ENCODE measurements around the gene TPGS2. TPM values are rescaled to one million over a fixed set of nuclear protein-coding genes. Genes with fewer than 3 reads are reported as not detected.
"Not testable (repeated sequence)": the region's sequence is repeated elsewhere in the genome, so short reads cannot be mapped to it uniquely, and the experiment has no call there.

Gene TPGS2
- total RNA-seq, 2 donors from 2014 or later, result 58.8 to 62.6 TPM

GRCh38 chr18:36782710-36783109, 46.1 kb downstream of the TPGS2 start:
- Mint-ChIP-seq H3K9me3 (no peaks in the 10 kb centered on the region), H3K27ac (no peak overlapping the region), H3K4me1 (ENCODE audit: low read depth) (no peaks in the 10 kb centered on the region), H3K4me3 (no peak overlapping the region), H3K36me3 (ENCODE audit: insufficient read depth in 2 of 2) (peaks cover 0 to 6% of the 10 kb centered on the region in 2 donors), H3K27me3 (ENCODE audit: low read depth) (no peaks in the 10 kb centered on the region)
- DNase-seq, result no peak
- no peak for ATAC-seq (replicated peaks in 1 of 2)

- H3K36me3 Mint-ChIP-seq (ENCODE audit: insufficient read depth in 2 of 2), result no peaks in the 10 kb centered on the region
- H3K9me3 Mint-ChIP-seq, result no peaks in the 10 kb centered on the region
- no peak for ATAC-seq (replicated peaks in 1 of 2)
- no peaks in the 10 kb centered on the region for H3K27me3 Mint-ChIP-seq (ENCODE audit: low read depth)
- DNase-seq, result no peak
- H3K4me3 Mint-ChIP-seq, result no peak overlapping the region
- H3K27ac Mint-ChIP-seq, result no peak overlapping the region
- H3K4me1 Mint-ChIP-seq (ENCODE audit: low read depth), result no peaks in the 10 kb centered on the region
Measured at GRCh38 chr18:36780748-36781147, 48.1 kb downstream of the TPGS2 start.

GRCh38 chr18:36777566-36777965, 51.2 kb downstream of the TPGS2 start:
- H3K4me1 Mint-ChIP-seq (ENCODE audit: low read depth), result no peaks in the 10 kb centered on the region
- no peak for ATAC-seq (replicated peaks in 1 of 2)

GRCh38 chr18:36776650-36777049, 52.2 kb downstream of the TPGS2 start:
- H3K36me3 Mint-ChIP-seq (ENCODE audit: insufficient read depth in 2 of 2), result no peaks in the 10 kb centered on the region
- DNase-seq, result no peak
- H3K9me3 Mint-ChIP-seq, result no peaks in the 10 kb centered on the region
- H3K27me3 Mint-ChIP-seq (ENCODE audit: low read depth), result no peaks in the 10 kb centered on the region
- no peaks in the 10 kb centered on the region for H3K4me1 Mint-ChIP-seq (ENCODE audit: low read depth)
- ATAC-seq (replicated peaks in 1 of 2), result no peak
- no peak overlapping the region for H3K4me3 Mint-ChIP-seq
- no peak overlapping the region for H3K27ac Mint-ChIP-seq

More at GRCh38 chr18:36777566-36777965, 51.2 kb downstream of the TPGS2 start:
- DNase-seq, result no peak
- Mint-ChIP-seq H3K27ac (no peak overlapping the region), H3K27me3 (ENCODE audit: low read depth) (no peaks in the 10 kb centered on the region), H3K4me3 (no peak overlapping the region), H3K36me3 (ENCODE audit: insufficient read depth in 2 of 2) (no peaks in the 10 kb centered on the region), H3K9me3 (no peaks in the 10 kb centered on the region)

GRCh38 chr18:36775396-36775795, 53.4 kb downstream of the TPGS2 start:
- Mint-ChIP-seq H3K27me3 (ENCODE audit: low read depth) (no peaks in the 10 kb centered on the region), H3K9me3 (no peaks in the 10 kb centered on the region), H3K36me3 (ENCODE audit: insufficient read depth in 2 of 2) (no peaks in the 10 kb centered on the region), H3K4me3 (no peak overlapping the region), H3K27ac (no peak overlapping the region), H3K4me1 (ENCODE audit: low read depth) (no peaks in the 10 kb centered on the region)
- ATAC-seq (replicated peaks in 1 of 2) (no peak), DNase-seq (no peak)

- Mint-ChIP-seq H3K36me3 (ENCODE audit: insufficient read depth in 2 of 2) (no peaks in the 10 kb centered on the region), H3K4me1 (ENCODE audit: low read depth) (no peaks in the 10 kb centered on the region), H3K4me3 (no peak overlapping the region), H3K27me3 (ENCODE audit: low read depth) (no peaks in the 10 kb centered on the region), H3K27ac (no peak overlapping the region), H3K9me3 (no peaks in the 10 kb centered on the region)
- no peak for DNase-seq
- ATAC-seq (replicated peaks in 1 of 2), result no peak
Measured at GRCh38 chr18:36772241-36772723, 56.5 kb downstream of the TPGS2 start.

GRCh38 chr18:36771245-36771644, 57.6 kb downstream of the TPGS2 start:
- Mint-ChIP-seq H3K4me1 (ENCODE audit: low read depth) (no peaks in the 10 kb centered on the region), H3K9me3 (no peaks in the 10 kb centered on the region), H3K36me3 (ENCODE audit: insufficient read depth in 2 of 2) (no peaks in the 10 kb centered on the region), H3K4me3 (no peak overlapping the region), H3K27me3 (ENCODE audit: low read depth) (no peaks in the 10 kb centered on the region), H3K27ac (no peak overlapping the region)
- DNase-seq (no peak), ATAC-seq (replicated peaks in 1 of 2) (no peak)

GRCh38 chr18:36770315-36770946, 58.4 kb downstream of the TPGS2 start:
- no peaks in the 10 kb centered on the region for H3K36me3 Mint-ChIP-seq (ENCODE audit: insufficient read depth in 2 of 2)
- DNase-seq (no peak), ATAC-seq (replicated peaks in 1 of 2) (no peak)
- no peaks in the 10 kb centered on the region for H3K27me3 Mint-ChIP-seq (ENCODE audit: low read depth)
- H3K9me3 Mint-ChIP-seq, result no peaks in the 10 kb centered on the region
- no peak overlapping the region for H3K4me3 Mint-ChIP-seq
- no peaks in the 10 kb centered on the region for H3K4me1 Mint-ChIP-seq (ENCODE audit: low read depth)
- H3K27ac Mint-ChIP-seq, result no peak overlapping the region

GRCh38 chr18:36769611-36770314, 59.0 kb downstream of the TPGS2 start:
- peak; percentile 19 to 23 for DNase-seq

GRCh38 chr18:36769172-36769571, 59.6 kb downstream of the TPGS2 start:
- no peaks in the 10 kb centered on the region for H3K9me3 Mint-ChIP-seq

More at GRCh38 chr18:36769611-36770314, 59.0 kb downstream of the TPGS2 start:
- Mint-ChIP-seq H3K4me3 (no peak overlapping the region), H3K27me3 (ENCODE audit: low read depth) (no peaks in the 10 kb centered on the region), H3K36me3 (ENCODE audit: insufficient read depth in 2 of 2) (no peaks in the 10 kb centered on the region), H3K27ac (no peak overlapping the region), H3K4me1 (ENCODE audit: low read depth) (no peaks in the 10 kb centered on the region), H3K9me3 (no peaks in the 10 kb centered on the region)
- ATAC-seq (replicated peaks in 1 of 2), result peak in 1 of 2 donors; percentile 25

GRCh38 chr18:36766836-36767235, 62.0 kb downstream of the TPGS2 start:
- peaks cover 7% of the 10 kb centered on the region for H3K4me1 Mint-ChIP-seq (ENCODE audit: low read depth)

More at GRCh38 chr18:36769172-36769571, 59.6 kb downstream of the TPGS2 start:
- Mint-ChIP-seq H3K4me3 (no peak overlapping the region), H3K27ac (no peak overlapping the region), H3K4me1 (ENCODE audit: low read depth) (no peaks in the 10 kb centered on the region), H3K36me3 (ENCODE audit: insufficient read depth in 2 of 2) (no peaks in the 10 kb centered on the region), H3K27me3 (ENCODE audit: low read depth) (no peaks in the 10 kb centered on the region)
- no peak for ATAC-seq (replicated peaks in 1 of 2)
- no peak for DNase-seq

GRCh38 chr18:36762965-36763364, 65.8 kb downstream of the TPGS2 start:
- ATAC-seq (replicated peaks in 1 of 2); H3K36me3 Mint-ChIP-seq (ENCODE audit: insufficient read depth in 2 of 2); H3K27me3 Mint-ChIP-seq (ENCODE audit: low read depth); H3K4me3 Mint-ChIP-seq; H3K9me3 Mint-ChIP-seq; H3K27ac Mint-ChIP-seq; H3K4me1 Mint-ChIP-seq (ENCODE audit: low read depth); DNase-seq: not testable (repeated sequence)

More at GRCh38 chr18:36766836-36767235, 62.0 kb downstream of the TPGS2 start:
- DNase-seq (no peak), ATAC-seq (replicated peaks in 1 of 2) (no peak)
- H3K27ac Mint-ChIP-seq, result no peak overlapping the region
- H3K27me3 Mint-ChIP-seq (ENCODE audit: low read depth), result no peaks in the 10 kb centered on the region
- H3K9me3 Mint-ChIP-seq, result no peaks in the 10 kb centered on the region
- no peaks in the 10 kb centered on the region for H3K36me3 Mint-ChIP-seq (ENCODE audit: insufficient read depth in 2 of 2)
- H3K4me3 Mint-ChIP-seq, result no peak overlapping the region

GRCh38 chr18:36762074-36762473, 66.7 kb downstream of the TPGS2 start:
- Mint-ChIP-seq H3K27me3 (ENCODE audit: low read depth) (no peaks in the 10 kb centered on the region), H3K4me3 (no peak overlapping the region), H3K9me3 (no peaks in the 10 kb centered on the region), H3K36me3 (ENCODE audit: insufficient read depth in 2 of 2) (no peaks in the 10 kb centered on the region), H3K4me1 (ENCODE audit: low read depth) (peaks cover 9% of the 10 kb centered on the region), H3K27ac (no peak overlapping the region)
- DNase-seq (no peak), ATAC-seq (replicated peaks in 1 of 2) (no peak)

Measured in activated T-cell treated with anti-CD3 and anti-CD28 coated beads, Interleukin-2, amount 50 U/mL, for 72 hours (primary cell).